Karpas-422 (cell line): ENCODE data around the gene TPCN1. TPM values are rescaled to one million over a fixed set of nuclear protein-coding genes. Genes with fewer than 3 reads are reported as not detected.

Source experiments
- DNase-seq: peaks from one replicate; pipeline ENCODE4 v3.0.0-alpha.2; 2015
- H2AFZ ChIP-seq: fragments of 200-600 bp; sonication (generic); 2 replicates; pipeline ENCODE4 v1.6.1; 2014; ENCODE audit warnings: antibody characterized with exemption, low read length, mixed read lengths
- H3K27ac ChIP-seq: fragments of 200-600 bp; sonication (generic); 2 replicates; pipeline ENCODE4 v1.5.1; 2014; ENCODE audit warnings: mild to moderate bottlenecking, low read length, moderate library complexity
- H3K27me3 ChIP-seq: fragments of 200-600 bp; sonication (generic); 2 replicates; pipeline ENCODE4 v1.6.1; 2014; ENCODE audit warnings: low read length, mixed read lengths
- H3K36me3 ChIP-seq: fragments of 200-600 bp; sonication (generic); 2 replicates; pipeline ENCODE4 v1.6.1; 2014; ENCODE audit warnings: low read length, mixed read lengths; ENCODE audit not compliant: insufficient read depth
- H3K4me1 ChIP-seq: fragments of 200-600 bp; sonication (generic); 2 replicates; pipeline ENCODE4 v1.6.1; 2014; ENCODE audit warnings: mild to moderate bottlenecking, low read length, mixed read lengths
- H3K4me2 ChIP-seq: fragments of 200-600 bp; sonication (generic); 2 replicates; pipeline ENCODE4 v1.6.1; 2014; ENCODE audit warnings: low read length, low read depth, mild to moderate bottlenecking; ENCODE audit not compliant: poor library complexity, severe bottlenecking
- H3K4me3 ChIP-seq: fragments of 200-600 bp; sonication (generic); 2 replicates; pipeline ENCODE4 v1.5.1; 2014; ENCODE audit warnings: mild to moderate bottlenecking, antibody characterized with exemption, low read length, mixed read lengths
- H3K79me2 ChIP-seq: fragments of 200-600 bp; sonication (generic); 2 replicates; pipeline ENCODE4 v1.6.1; 2014; ENCODE audit warnings: mild to moderate bottlenecking, low read length, mixed read lengths
- H3K9ac ChIP-seq: fragments of 200-600 bp; sonication (generic); 2 replicates; pipeline ENCODE4 v1.6.0; 2014; ENCODE audit warnings: low read length
- H3K9me2 ChIP-seq: fragments of 200-600 bp; sonication (generic), shearing (Covaris generic); replicated peaks from 2 replicates; pipeline ENCODE4 v1.6.0; 2014; ENCODE audit warnings: mild to moderate bottlenecking, low read length, moderate library complexity; ENCODE audit not compliant: insufficient read depth
- H3K9me3 ChIP-seq: fragments of 300-700, 200-600 bp; sonication (generic); 2 replicates; pipeline ENCODE4 v1.6.1; 2014; ENCODE audit warnings: low read length, mixed read lengths
- H4K20me1 ChIP-seq: fragments of 200-600 bp; sonication (generic); 2 replicates; pipeline ENCODE4 v1.6.1; 2014; ENCODE audit warnings: mild to moderate bottlenecking, antibody characterized with exemption, low read length, low read depth; ENCODE audit not compliant: insufficient read depth
- total RNA-seq: library from RNA; depleted of rRNA; stranded (reverse); fragments of >200 nt; shearing (Covaris generic); gene quantifications from 2 replicates; pipeline ENCODE4 v1.2.3, GENCODE V29; 2014; ENCODE audit warnings: low replicate concordance

The TPCN1 gene
- total RNA-seq, 1 experiment from 2014 or later: 43.9 TPM

DNA sequence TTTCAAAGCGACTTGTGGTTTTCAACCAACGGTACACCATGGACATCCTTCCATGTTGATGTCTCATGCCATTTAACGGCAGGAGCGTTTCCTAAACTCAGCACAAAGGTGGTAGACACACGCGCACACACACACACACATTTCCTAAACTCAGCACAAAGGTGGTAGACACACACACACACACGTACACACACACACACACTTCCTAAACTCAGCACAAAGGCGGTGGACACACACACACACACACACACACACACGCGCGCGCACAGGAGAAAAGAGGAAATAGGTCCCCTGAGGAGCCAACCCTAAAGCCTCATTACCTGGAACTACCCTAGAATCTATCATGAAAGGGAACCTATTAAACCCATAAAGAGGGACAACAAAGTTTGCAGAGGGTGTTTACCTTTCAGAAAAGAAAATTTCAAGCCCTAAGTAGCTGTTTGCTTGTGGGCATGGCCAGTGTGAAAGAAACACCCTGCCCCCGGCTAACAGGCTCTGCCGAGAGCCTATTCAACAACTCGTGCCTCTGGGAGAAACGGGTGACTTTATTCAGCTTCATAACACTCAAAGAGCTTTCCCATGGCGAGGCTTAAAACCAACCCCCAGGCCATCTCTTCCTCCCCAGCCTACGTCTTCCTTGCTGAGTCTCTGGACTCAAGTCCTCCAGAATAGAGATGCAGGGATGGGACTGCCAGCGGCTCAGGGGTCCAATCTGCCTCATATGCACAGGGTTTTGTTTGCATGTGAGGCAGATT lies 81.8 kb downstream of the TPCN1 start:
- no peak overlapping the region for H3K4me2 ChIP-seq

GRCh38 chr12:113305281-113305856 lies 84.1 kb downstream of the TPCN1 start:
- H3K27me3 ChIP-seq: no peaks in the 10 kb centered on the region
- no peak for DNase-seq
- no peaks in the 10 kb centered on the region for H3K9me3 ChIP-seq
- H3K36me3 ChIP-seq: no peaks in the 10 kb centered on the region
- H3K4me2 ChIP-seq: no peak overlapping the region
- no peak overlapping the region for H2AFZ ChIP-seq
- H3K27ac ChIP-seq: no peak overlapping the region
- H3K9me2 ChIP-seq: no peaks in the 10 kb centered on the region
- no peaks in the 10 kb centered on the region for H3K79me2 ChIP-seq
- H3K4me3 ChIP-seq: no peak overlapping the region
- H3K9ac ChIP-seq: no peak overlapping the region
- H4K20me1 ChIP-seq: no peaks in the 10 kb centered on the region
- H3K4me1 ChIP-seq: no peaks in the 10 kb centered on the region

More for the DNA sequence above, 81.8 kb downstream of the TPCN1 start:
- Histone ChIP-seq H3K4me1 (peaks cover 15% of the 10 kb centered on the region), H2AFZ (no peak overlapping the region), H3K27me3 (no peaks in the 10 kb centered on the region), H4K20me1 (no peaks in the 10 kb centered on the region; the same call in 1 of the 2 replicates), H3K9me3 (no peaks in the 10 kb centered on the region), H3K27ac (no peak overlapping the region), H3K36me3 (no peaks in the 10 kb centered on the region), H3K9ac (no peak overlapping the region), H3K9me2 (no peaks in the 10 kb centered on the region), H3K79me2 (no peaks in the 10 kb centered on the region), H3K4me3 (no peak overlapping the region)
- DNase-seq: no peak

DNA sequence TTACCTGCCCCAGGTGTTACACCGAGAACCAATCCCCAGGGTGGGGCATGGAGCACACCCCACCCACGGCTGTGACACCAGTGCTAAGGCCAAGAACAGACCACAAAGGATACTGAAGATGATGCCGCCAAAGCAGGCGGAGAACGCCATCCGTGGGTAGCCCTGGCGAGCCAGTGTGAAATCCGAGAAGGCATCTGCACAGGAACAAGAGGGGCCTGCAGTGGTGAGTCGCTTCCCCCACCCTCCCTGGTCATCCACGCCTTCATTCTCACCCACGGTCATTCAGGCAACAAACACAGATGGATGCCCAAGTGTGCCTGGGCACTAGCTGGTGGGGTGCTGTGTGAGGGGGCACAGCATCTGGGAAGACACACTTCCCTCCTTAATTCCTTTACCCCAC lies 85.1 kb downstream of the TPCN1 start:
- no peaks in the 10 kb centered on the region for H3K9me3 ChIP-seq
- H3K9me2 ChIP-seq: no peaks in the 10 kb centered on the region
- no peak for DNase-seq
- no peak overlapping the region for H2AFZ ChIP-seq
- no peaks in the 10 kb centered on the region for H3K36me3 ChIP-seq
- no peak overlapping the region for H3K27ac ChIP-seq
- H3K79me2 ChIP-seq: no peaks in the 10 kb centered on the region
- H3K27me3 ChIP-seq: no peaks in the 10 kb centered on the region
- H3K4me3 ChIP-seq: no peak overlapping the region
- no peak overlapping the region for H3K4me2 ChIP-seq
- no peaks in the 10 kb centered on the region for H3K4me1 ChIP-seq
- no peaks in the 10 kb centered on the region for H4K20me1 ChIP-seq
- no peak overlapping the region for H3K9ac ChIP-seq

DNA sequence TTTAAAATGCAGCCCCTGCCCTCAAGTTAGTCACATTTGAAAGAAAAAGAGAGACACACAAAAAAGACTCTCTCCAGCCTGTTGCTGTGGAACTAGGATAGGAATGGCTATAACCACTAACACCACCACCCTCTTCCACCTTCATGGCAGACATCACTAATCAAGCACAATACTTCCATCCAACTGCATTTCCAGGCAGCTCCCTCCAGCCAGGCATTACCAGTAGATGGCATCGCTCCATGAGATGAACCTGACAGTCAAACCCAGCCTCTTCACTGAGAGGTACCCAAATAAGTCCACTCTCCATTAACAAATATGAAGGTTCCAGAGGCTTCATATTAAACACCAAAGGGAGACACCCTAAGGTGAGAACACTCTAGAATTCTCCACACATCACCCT lies 89.2 kb downstream of the TPCN1 start:
- Histone ChIP-seq H3K4me1 (no peaks in the 10 kb centered on the region), H3K36me3 (no peaks in the 10 kb centered on the region)
- peak; percentile 54 for DNase-seq

DNA sequence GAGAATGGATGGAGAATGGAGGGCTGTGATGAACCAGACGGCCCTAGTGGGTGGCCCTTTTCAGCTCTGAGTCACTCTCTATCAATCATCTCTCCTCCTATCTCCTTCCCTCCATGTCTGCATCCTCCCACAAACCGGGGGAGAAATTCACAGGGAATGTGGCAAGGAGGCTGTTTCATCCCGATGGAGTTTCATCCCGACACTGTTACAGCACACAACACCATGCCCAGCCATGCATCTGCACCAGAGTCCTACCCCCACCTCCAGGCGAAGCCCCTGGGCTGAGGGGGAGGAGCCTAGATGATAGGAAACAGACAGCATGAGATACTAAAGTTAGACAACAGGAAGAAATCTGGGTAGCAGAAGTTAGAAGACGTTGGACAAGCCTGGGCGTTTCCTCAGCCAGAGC lies 92.9 kb downstream of the TPCN1 start:
- no peak for DNase-seq
- H4K20me1 ChIP-seq: no peaks in the 10 kb centered on the region
- no peak overlapping the region for H3K9ac ChIP-seq
- no peaks in the 10 kb centered on the region for H3K27me3 ChIP-seq
- H2AFZ ChIP-seq: no peak overlapping the region
- no peaks in the 10 kb centered on the region for H3K79me2 ChIP-seq
- H3K9me2 ChIP-seq: no peaks in the 10 kb centered on the region
- H3K27ac ChIP-seq: no peak overlapping the region
- H3K9me3 ChIP-seq: no peaks in the 10 kb centered on the region
- no peaks in the 10 kb centered on the region for H3K4me1 ChIP-seq
- no peaks in the 10 kb centered on the region for H3K36me3 ChIP-seq
- no peak overlapping the region for H3K4me2 ChIP-seq
- H3K4me3 ChIP-seq: no peak overlapping the region

More for the DNA sequence above, 89.2 kb downstream of the TPCN1 start:
- H3K9me3 ChIP-seq: no peaks in the 10 kb centered on the region
- no peak overlapping the region for H3K27ac ChIP-seq
- no peaks in the 10 kb centered on the region for H3K27me3 ChIP-seq
- no peaks in the 10 kb centered on the region for H4K20me1 ChIP-seq
- H3K9me2 ChIP-seq: no peaks in the 10 kb centered on the region
- H3K79me2 ChIP-seq: no peaks in the 10 kb centered on the region
- H2AFZ ChIP-seq: no peak overlapping the region
- H3K4me3 ChIP-seq: no peak overlapping the region
- H3K9ac ChIP-seq: no peak overlapping the region
- no peak overlapping the region for H3K4me2 ChIP-seq

GRCh38 chr12:113315358-113315757 lies 94.1 kb downstream of the TPCN1 start:
- Histone ChIP-seq H3K27ac (no peak overlapping the region), H3K9me3 (no peaks in the 10 kb centered on the region), H2AFZ (no peak overlapping the region), H3K4me1 (no peaks in the 10 kb centered on the region), H3K4me2 (no peak overlapping the region), H3K27me3 (no peaks in the 10 kb centered on the region), H4K20me1 (no peaks in the 10 kb centered on the region), H3K9me2 (no peaks in the 10 kb centered on the region), H3K79me2 (no peaks in the 10 kb centered on the region), H3K9ac (no peak overlapping the region), H3K36me3 (no peaks in the 10 kb centered on the region), H3K4me3 (no peak overlapping the region)
- DNase-seq: no peak

DNA sequence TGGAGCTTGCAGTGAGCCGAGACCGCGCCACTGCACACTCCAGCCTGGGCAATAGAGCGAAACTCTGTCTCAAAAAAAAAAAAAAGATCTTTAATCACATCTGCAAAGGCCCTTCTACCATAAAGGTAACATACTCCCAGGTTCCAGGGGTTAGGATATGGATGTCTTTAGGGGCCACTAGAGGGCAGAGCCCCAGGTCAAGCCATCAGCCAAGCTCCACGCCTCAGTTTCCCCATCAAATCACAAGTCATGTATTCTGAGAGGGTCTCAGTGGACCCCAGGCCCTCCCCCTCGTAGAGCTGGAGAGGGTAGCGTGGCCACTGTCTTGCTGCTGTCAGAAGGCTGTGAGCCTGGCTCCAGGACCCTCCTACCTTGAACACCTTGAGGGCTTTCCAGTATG lies 94.9 kb downstream of the TPCN1 start:
- H3K9ac ChIP-seq: no peak overlapping the region
- H3K36me3 ChIP-seq: no peaks in the 10 kb centered on the region
- DNase-seq: no peak
- H3K4me1 ChIP-seq: no peaks in the 10 kb centered on the region
- no peaks in the 10 kb centered on the region for H3K9me3 ChIP-seq
- no peak overlapping the region for H3K4me3 ChIP-seq
- H3K27ac ChIP-seq: no peak overlapping the region
- no peaks in the 10 kb centered on the region for H3K27me3 ChIP-seq
- no peaks in the 10 kb centered on the region for H3K9me2 ChIP-seq
- H4K20me1 ChIP-seq: no peaks in the 10 kb centered on the region
- no peak overlapping the region for H3K4me2 ChIP-seq
- H3K79me2 ChIP-seq: no peaks in the 10 kb centered on the region
- H2AFZ ChIP-seq: no peak overlapping the region

GRCh38 chr12:113317122-113317521 lies 95.9 kb downstream of the TPCN1 start:
- H3K36me3 ChIP-seq: no peaks in the 10 kb centered on the region
- H3K9me2 ChIP-seq: no peaks in the 10 kb centered on the region
- no peak overlapping the region for H3K4me3 ChIP-seq

More at GRCh38 chr12:113317122-113317521, 95.9 kb downstream of the TPCN1 start:
- Histone ChIP-seq H3K27me3 (no peaks in the 10 kb centered on the region), H3K4me1 (no peaks in the 10 kb centered on the region), H3K9ac (no peak overlapping the region), H4K20me1 (no peaks in the 10 kb centered on the region), H3K27ac (no peak overlapping the region), H3K79me2 (no peaks in the 10 kb centered on the region), H3K9me3 (no peaks in the 10 kb centered on the region), H3K4me2 (no peak overlapping the region), H2AFZ (no peak overlapping the region)
- DNase-seq: no peak
